Aorta (tissue), 5 donors: ENCODE measurements around the gene FHOD1. TPM values are rescaled to one million over a fixed set of nuclear protein-coding genes. Genes with fewer than 3 reads are reported as not detected.

Source experiments
- ATAC-seq: fragments of 200-7000 bp; cut with Tn5 transposase; one replicate; pipeline ENCODE4 v1.9.1; 2022; ENCODE audit warnings: moderate library complexity; ENCODE audit not compliant: low FRiP score
- DNase-seq, 2 donors: peaks; one replicate each; pipeline ENCODE4 v3.0.0-alpha.2; 2020
- H3K27ac ChIP-seq, 2 donors: one replicate each; pipeline ENCODE4 v1.5.1; 2013; ENCODE audit warnings: low read length in 2 of 2, mild to moderate bottlenecking in 2 of 2, moderate library complexity in 2 of 2, control low read depth in 1 of 2, inconsistent platforms in 1 of 2, low read depth in 1 of 2
- H3K27me3 ChIP-seq, 2 donors: one replicate each; pipeline ENCODE4 v1.6.1; 2013; ENCODE audit warnings: control low read depth in 1 of 2, low read length in 1 of 2, mild to moderate bottlenecking in 1 of 2, moderate library complexity in 1 of 2; ENCODE audit not compliant: insufficient read depth in 2 of 2, control insufficient read depth in 1 of 2
- H3K36me3 ChIP-seq, 2 donors: one replicate each; pipeline ENCODE4 v1.6.1; 2013; ENCODE audit warnings: control low read depth in 1 of 2, low read length in 1 of 2, mild to moderate bottlenecking in 1 of 2; ENCODE audit not compliant: insufficient read depth in 2 of 2, control insufficient read depth in 1 of 2
- H3K4me1 ChIP-seq, 2 donors: one replicate each; pipeline ENCODE4 v1.6.1; 2013; ENCODE audit warnings: low read length in 2 of 2, control low read depth in 1 of 2, mild to moderate bottlenecking in 1 of 2, moderate library complexity in 1 of 2; ENCODE audit not compliant: insufficient read depth in 2 of 2, control insufficient read depth in 1 of 2
- H3K4me3 ChIP-seq, 2 donors: one replicate each; pipeline ENCODE4 v1.5.1; 2013; ENCODE audit warnings: low read length in 2 of 2, control low read depth in 1 of 2, mild to moderate bottlenecking in 1 of 2
- H3K9me3 ChIP-seq: one replicate; pipeline ENCODE4 v1.6.1; 2013; ENCODE audit warnings: mild to moderate bottlenecking, low read length; ENCODE audit not compliant: control insufficient read depth
- WGBS, 2 donors: extraction: QIAGEN DNeasy Blood & Tissue Kit; methylation state at CpG; one replicate each; pipeline ENCODE4 v1.1.7; 2013; 5-methylcytosine and 5-hydroxymethylcytosine counted together
- intact Hi-C, 2 donors: fragments of 100-400 bp; cut with DNase I; formaldehyde crosslinking; loops; one replicate each; pipeline versions ENCODE4 v1.14.2 to v1.15.0; 2022
- polyA plus RNA-seq, 2 donors: library from polyadenylated mRNA; stranded (reverse); fragments of 200-250 nt; gene quantifications; one replicate each; pipeline ENCODE4 v1.2.3, GENCODE V29; 2013
- total RNA-seq, 2 donors: library from RNA; stranded (reverse); fragmentation: NEBNext Ultra II Directional; extraction: Animal tissue kit (Norgen Biotek cat#: 25700); gene quantifications; one replicate each; pipeline ENCODE4 v1.2.1, GENCODE V29; 2021
- donor health status: healthy with polysubstance abuse.
- donor health status: Bipolar disorder and iron deficiency.
- donor health status: DM: no; HTN: no; CAD: no.
- donor health status: DM: no; HTN: no; CAD: no.
- donor health status: DM: yes; HTN: yes; CAD: no.

FHOD1 gene
- total and polyA plus RNA-seq, 4 donors = 12.9 to 47.9 (median 34.8) TPM

DNA sequence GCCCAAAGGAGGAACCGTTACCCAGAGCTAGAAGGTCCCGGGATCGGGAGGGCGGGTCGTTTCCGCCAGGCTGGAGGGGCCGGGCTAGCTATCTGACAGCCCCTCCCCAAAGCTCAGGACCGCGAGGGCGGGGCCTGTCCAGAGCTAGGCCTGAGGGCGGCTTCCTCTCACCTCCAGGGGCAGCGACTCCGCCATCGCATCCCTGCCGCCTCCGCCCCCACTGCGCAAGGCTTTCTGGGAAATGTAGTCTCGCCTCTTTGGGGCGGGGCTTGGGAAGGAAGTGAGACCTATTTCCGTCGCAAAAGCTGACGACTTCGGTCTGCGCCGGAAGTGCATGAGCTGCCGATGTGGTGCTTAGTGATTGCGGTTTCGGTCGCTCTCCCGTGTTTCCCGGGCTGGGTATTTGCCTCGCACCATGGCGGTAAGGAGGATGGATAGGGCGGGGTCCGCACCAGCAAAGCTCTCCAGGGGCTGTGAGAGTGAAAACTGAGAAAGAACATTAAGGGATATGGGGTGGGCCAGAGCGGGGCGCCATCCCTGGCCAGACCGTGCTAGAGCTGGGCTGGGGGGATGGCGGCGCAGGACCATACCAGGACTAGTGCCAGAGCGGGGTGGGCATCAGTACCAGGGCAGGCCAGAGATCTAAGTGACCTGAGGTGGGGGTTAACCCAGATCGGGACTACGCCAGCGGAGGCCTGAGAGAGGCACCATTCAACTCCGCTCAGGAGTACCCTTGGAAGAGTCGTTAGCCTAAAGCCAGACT lies 20.3 kb downstream of the FHOD1 start, which contains the start of gene TMEM208:
Gene TMEM208, plus strand, starts transcription at position 327 of the 763 bp plus-strand sequence. Its CDS starts 89 bp downstream, at position 416.
- DNase-seq (peak; percentile 98 to 99), ATAC-seq (peak; percentile 97)
- no peaks in the 10 kb centered on the region for H3K27me3 ChIP-seq
- 0% methylated on average over 36 to 46 of the region's 46 CpGs for WGBS, 2 donors
- H3K36me3 ChIP-seq = peaks cover 0 to 4% of the 10 kb centered on the region in 2 donors
- H3K9me3 ChIP-seq = no peaks in the 10 kb centered on the region
- intact Hi-C loops = loop anchor here in 1 of 2 donors (5.0 kb wide), 1 partner anchor 35 kb away; the partner anchor contains the start of genes E2F4 and EXOC3L1
- peak within 1 kb of the TSS in 1 of 2 donors; percentile 48 for H3K27ac ChIP-seq
- no peaks in the 10 kb centered on the region for H3K4me1 ChIP-seq
- peak within 1 kb of the TSS; percentile 77 for H3K4me3 ChIP-seq

DNA sequence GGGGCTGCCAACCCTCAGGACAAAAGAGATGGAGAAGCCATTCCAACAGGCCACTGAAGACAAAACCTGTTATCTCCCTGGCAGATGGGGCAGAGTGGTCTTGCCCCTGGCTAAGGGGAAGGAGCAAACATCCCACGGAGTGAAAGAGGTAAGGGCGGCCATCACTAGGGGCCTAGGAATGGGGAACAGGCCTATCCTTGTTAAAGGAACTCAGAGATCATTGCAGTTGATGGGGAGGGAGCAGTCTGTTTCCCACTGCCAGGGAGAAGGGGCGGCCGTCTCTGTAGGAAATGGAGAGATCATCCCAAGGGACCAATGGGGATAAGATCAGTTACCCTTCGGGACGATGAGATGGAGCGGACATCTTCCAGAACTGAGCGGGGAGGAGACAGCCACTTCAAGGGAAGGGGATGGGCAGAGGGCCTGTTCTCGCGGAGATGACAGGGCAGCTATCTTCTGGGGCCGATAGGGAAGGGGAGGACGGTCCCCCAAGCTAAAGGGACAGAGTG lies 20.9 kb downstream of the FHOD1 start:
- H3K27ac ChIP-seq = peak overlapping the region in 1 of 2 donors; percentile 20
- peaks cover 0 to 4% of the 10 kb centered on the region in 2 donors for H3K36me3 ChIP-seq
- intact Hi-C loops = loop anchor here in 1 of 2 donors (5.0 kb wide), 1 partner anchor 34 kb away; the partner anchor contains the start of genes E2F4 and EXOC3L1
- H3K4me1 ChIP-seq = no peaks in the 10 kb centered on the region
- no peaks in the 10 kb centered on the region for H3K27me3 ChIP-seq
- WGBS, 2 donors = 7 to 8% methylated on average over 12 of the region's 12 CpGs
- H3K4me3 ChIP-seq = peak overlapping the region; percentile 39 to 56
- peak; percentile 30 for ATAC-seq
- no peaks in the 10 kb centered on the region for H3K9me3 ChIP-seq
- no peak for DNase-seq

DNA sequence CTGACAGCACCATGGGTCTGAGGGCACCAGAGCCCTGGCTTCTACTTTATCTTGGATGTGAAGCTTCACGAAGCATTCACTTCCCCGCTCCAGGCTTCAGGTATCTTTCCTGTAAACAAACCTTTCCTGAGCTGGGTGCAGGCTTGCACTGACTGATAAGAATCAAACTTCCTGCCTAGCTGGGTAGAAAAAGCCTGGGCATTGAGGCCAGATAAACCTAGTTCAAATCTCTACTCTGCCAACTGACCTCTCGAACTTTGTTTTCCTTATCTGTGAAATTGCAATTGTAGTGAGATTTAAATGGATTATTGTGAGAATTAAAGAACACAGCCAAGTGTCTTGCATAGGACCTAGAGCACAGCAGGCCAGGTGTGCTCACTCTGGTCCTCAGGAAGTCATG lies 23.3 kb downstream of the FHOD1 start:
- ATAC-seq = no peak
- no peaks in the 10 kb centered on the region for H3K4me1 ChIP-seq
- 74 to 78% methylated on average over 3 of the region's 3 CpGs for WGBS, 2 donors

DNA sequence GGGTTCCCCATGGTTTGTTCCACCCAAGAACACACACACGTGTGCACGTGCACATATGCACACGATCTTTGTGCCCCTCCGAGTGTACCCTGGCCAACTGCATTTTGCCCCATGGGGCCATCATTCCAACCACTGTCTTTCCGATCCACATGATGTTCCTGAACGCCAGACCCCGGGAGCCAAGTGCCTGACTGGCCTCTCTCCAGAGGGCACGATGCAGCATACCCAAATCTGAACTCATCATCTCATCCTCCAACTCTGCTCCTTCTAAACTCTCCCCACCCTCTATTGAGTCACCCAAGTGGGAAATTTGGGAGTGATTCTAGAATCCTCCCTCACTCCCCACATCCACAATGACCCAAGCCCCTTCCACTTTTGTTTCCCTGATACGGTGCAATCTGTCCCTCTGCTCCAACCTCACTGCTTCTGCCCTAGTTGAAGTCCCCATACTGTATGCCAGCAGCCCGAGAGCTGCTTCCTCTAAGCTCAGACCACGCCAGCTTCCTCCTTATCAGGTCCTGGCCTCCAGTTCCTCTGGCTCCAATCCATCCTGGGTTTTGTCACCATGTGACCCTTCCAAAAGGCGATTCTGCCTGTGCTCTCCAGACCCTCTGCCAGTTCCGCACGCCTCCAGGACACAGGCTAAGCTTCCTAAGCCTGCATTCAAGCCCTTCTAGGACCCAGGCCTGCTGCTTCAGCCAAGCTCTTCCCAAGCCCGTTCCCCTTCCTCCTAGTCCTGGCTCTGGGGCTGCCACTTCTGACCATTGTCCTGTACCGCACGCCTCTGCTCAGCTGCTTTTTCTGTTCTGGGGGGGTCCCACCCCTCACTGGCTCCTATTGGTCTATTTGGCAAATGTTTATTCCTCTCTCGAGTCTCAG lies 30.4 kb downstream of the FHOD1 start:
- intact Hi-C loops = no loop called here
- Histone ChIP-seq H3K27me3 (no peaks in the 10 kb centered on the region), H3K36me3 (no peaks in the 10 kb centered on the region), H3K27ac (no peak overlapping the region), H3K9me3 (no peaks in the 10 kb centered on the region), H3K4me3 (no peak overlapping the region), H3K4me1 (no peaks in the 10 kb centered on the region)
- DNase-seq (peak in 1 of 2 donors; percentile 81), ATAC-seq (peak; percentile 72)
- 58% methylated on average over 18 of the region's 18 CpGs for WGBS, 2 donors

More for the DNA sequence above, 23.3 kb downstream of the FHOD1 start:
- Histone ChIP-seq H3K4me3 (no peak overlapping the region), H3K27ac (no peak overlapping the region), H3K9me3 (no peaks in the 10 kb centered on the region), H3K36me3 (no peaks in the 10 kb centered on the region), H3K27me3 (no peaks in the 10 kb centered on the region)
- intact Hi-C loops = no loop called here
- DNase-seq = no peak

DNA sequence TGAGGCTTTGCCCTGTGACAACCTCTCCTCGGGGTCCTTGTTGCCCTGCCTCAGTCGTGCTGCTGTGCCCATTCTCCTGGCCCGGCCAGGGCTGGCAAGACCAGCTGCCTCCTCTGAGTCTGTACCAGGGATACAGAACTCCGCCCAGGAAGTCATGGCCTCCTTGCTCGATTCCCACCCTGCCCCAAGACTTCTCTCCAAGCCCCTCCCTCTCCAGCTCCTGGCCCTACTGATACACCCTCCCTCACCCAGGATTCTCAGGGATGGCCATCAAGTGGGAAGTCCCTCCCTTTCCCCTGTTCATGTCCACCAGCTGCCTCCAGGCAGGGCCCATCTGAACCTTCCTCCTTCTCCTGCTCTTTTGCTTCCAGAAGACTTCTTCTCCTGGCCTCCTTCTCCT lies 31.6 kb downstream of the FHOD1 start:
- no peaks in the 10 kb centered on the region for H3K27me3 ChIP-seq
- H3K27ac ChIP-seq = no peak overlapping the region
- WGBS, 2 donors = 63 to 70% methylated on average over 5 of the region's 5 CpGs
- intact Hi-C loops = no loop called here
- H3K36me3 ChIP-seq = no peaks in the 10 kb centered on the region
- DNase-seq = no peak
- ATAC-seq = no peak
- no peaks in the 10 kb centered on the region for H3K9me3 ChIP-seq
- H3K4me1 ChIP-seq = no peaks in the 10 kb centered on the region
- no peak overlapping the region for H3K4me3 ChIP-seq

DNA sequence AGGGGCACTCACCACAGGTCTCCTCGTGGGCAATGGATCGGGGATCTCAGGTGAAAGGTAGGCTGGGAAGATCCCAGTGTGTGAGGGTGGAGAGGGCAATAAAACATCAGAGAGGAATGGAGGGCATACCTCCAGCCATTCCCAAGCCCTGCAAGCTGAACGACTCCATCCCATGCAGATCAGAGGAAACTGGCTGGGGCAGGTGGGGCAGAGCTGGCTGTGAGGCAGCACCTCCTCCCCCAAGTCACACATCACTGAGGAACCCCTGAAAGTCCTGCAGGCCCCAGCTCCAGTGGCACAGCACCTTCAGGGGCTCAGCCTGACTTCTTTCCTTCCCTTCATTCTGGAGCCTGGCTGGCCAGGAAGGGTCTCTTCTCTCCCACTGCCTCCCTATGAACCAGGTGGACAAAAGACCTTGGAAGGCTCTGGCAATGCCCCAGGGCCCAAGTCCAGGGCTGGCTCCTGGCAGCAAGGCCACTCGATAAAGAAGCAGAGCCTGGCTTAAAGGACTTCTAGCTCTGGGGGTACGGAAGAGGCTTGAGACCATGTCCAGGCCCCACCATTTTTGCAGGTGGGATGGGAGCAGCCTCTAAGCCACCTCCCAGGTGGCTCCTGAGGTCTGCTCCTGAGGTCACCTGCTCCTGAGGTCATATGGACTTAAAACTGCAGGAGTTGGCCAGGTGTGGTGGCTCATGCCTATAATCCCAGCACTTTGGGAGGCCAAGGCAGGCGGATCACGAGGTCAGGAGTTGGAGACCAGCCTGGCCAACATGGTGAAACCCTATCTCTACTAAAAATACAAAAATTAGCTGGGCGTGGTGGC lies 33.9 kb downstream of the FHOD1 start:
- Histone ChIP-seq H3K27me3 (no peaks in the 10 kb centered on the region), H3K36me3 (no peaks in the 10 kb centered on the region), H3K4me1 (no peaks in the 10 kb centered on the region), H3K4me3 (no peak overlapping the region), H3K9me3 (no peaks in the 10 kb centered on the region), H3K27ac (no peak overlapping the region)
- intact Hi-C loops = no loop called here
- DNase-seq = no peak
- 71 to 74% methylated on average over 8 of the region's 8 CpGs for WGBS, 2 donors
- no peak for ATAC-seq

DNA sequence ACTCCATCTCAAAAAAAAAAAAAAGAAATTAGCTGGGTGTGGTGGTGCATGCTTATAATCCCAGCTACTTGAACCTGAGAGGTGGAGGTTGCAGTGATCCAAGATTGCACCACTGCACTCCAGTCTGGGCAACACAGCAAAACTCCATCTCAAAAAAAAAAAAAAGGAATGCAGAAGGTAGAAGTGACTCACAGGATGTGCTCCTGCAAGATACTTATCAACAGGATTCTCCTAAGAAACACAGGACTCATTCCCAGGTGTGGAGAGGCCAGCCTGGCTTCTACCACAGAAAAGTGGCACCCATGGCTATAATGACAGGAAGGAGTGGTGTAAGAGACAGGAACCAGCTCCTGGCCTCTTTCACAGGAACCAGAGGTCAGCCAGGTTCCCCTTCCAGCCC lies 34.5 kb downstream of the FHOD1 start:
- Histone ChIP-seq H3K4me3 (no peak overlapping the region), H3K27ac (no peak overlapping the region), H3K36me3 (no peaks in the 10 kb centered on the region), H3K27me3 (no peaks in the 10 kb centered on the region), H3K4me1 (no peaks in the 10 kb centered on the region), H3K9me3 (no peaks in the 10 kb centered on the region)
- ATAC-seq = no peak
- intact Hi-C loops = no loop called here
- DNase-seq = no peak

DNA sequence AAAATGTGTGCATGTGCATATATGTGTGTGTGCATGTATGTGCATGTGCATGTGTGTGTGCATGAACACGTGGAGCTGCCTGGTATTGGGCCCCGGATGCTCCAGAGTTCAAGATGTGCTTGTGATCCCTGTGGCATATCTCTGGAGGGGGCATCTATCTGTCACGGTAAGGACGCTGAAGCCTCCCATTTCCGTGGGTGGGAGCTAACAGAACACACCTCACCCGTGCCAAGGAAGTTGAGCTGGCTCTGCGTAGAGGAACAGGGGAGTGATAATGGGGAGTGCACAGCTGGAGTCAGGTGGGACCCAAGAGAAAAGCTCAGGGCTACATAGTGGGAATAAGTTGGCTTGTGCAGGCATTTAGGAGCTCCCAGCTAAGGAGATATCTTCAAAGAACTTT lies 35.6 kb downstream of the FHOD1 start:
- H3K4me3 ChIP-seq = no peak overlapping the region
- H3K27me3 ChIP-seq = no peaks in the 10 kb centered on the region
- H3K36me3 ChIP-seq = no peaks in the 10 kb centered on the region
- ATAC-seq = no peak
- H3K4me1 ChIP-seq = no peaks in the 10 kb centered on the region
- WGBS, 2 donors = 77% methylated on average over 7 of the region's 7 CpGs
- no peaks in the 10 kb centered on the region for H3K9me3 ChIP-seq
- intact Hi-C loops = no loop called here
- no peak overlapping the region for H3K27ac ChIP-seq
- DNase-seq = no peak
